Measurements from ENCODE around the gene SLC2A1.
A peak's percentile ranks its signal among the peaks of the same experiment; 100 is the strongest.

Gene SLC2A1

DNA sequence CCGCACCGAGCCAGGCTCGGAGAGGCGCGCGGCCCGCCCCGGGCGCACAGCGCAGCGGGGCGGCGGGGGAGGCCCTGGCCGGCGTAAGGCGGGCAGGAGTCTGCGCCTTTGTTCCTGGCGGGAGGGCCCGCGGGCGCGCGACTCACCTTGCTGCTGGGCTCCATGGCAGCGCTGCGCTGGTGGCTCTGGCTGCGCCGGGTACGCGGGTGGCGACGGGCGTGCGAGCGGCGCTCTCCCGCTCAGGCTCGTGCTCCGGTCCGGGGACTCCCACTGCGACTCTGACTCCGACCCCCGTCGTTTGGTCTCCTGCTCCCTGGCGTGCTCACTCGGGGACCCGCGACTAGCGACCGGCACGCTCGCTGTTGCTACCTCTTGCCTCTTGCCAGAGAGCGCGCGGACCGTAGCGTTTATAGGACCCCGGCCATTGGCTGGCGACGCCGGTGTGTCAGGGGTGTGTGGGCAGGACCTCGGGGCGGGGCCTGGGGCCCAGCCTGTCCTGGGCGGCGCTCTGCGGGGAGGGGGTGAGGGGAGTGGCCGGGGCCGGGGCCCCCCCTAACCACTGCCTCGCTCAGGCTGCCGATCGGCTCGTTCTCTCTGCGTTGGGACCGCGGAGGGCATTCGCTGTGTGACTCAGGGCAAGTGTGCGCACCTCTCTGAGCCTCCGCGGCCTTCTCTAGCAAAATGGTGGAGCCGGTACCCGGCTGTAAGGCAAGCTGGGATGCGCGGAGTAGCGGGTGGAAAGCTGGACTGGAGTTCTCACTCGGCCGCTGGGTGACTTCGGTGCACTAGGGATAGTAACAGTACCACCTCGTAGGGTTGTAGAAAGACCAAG lies at the start of gene SLC2A1:
SLC2A1 (minus strand) TSS at position 381 of the 832 bp plus-strand sequence; CDS start at position 164, 217 bp downstream.
- H3K4me1 Mint-ChIP-seq (ENCODE audit: low read depth), result peaks cover 47% of the 10 kb centered on the region
- H3K27ac Mint-ChIP-seq, result peak within 1 kb of the TSS; percentile 99
- H3K27me3 Mint-ChIP-seq (ENCODE audit: low read depth), result peaks cover 4% of the 10 kb centered on the region
- H3K36me3 Mint-ChIP-seq (ENCODE audit: low read depth), result peaks cover 26% of the 10 kb centered on the region
- no peaks in the 10 kb centered on the region for H3K9me3 Mint-ChIP-seq
- H3K4me3 Mint-ChIP-seq, result peak within 1 kb of the TSS; percentile 96

DNA sequence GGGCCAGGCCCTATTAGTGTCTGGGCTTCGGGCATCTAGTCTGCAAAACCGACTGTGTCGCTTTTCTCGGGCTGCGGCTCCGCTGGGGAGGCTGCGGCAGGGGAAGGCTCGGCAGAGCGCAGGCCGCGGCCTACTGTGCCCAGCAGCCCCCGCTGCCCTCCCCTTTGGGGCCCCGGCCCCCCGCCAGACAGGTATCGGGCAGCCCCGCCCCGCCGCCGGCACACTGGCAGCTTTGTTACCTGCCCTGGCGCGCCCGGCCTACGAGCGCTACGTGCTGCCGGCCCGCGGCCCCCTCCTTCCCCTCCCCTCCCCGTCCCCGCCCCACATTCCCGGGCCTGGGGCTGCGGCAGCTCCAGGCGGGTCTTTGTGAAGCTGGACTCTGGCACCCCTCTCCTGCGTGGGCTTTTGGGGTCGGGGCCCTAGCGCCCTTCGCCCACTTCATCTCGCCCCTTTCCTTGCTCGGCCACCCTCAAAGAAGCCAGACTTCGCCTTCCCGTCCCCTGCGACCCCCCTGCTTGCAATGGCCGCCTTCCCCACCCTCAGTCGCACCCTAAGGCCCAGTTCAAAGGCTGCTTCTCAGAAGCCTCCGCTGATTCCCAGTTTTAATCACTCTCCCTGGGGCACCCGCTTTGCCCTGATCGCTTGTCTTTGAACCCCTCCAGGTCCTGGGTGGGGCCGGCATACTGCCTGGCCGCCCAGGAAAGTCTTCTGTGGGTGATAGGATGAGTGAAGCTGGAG lies 48.9 kb upstream of the SLC2A1 start:
- no peak overlapping the region for H3K4me3 Mint-ChIP-seq
- H3K9me3 Mint-ChIP-seq, result no peaks in the 10 kb centered on the region
- H3K36me3 Mint-ChIP-seq (ENCODE audit: low read depth), result no peaks in the 10 kb centered on the region
- H3K27me3 Mint-ChIP-seq (ENCODE audit: low read depth), result peaks cover 9% of the 10 kb centered on the region
- no peaks in the 10 kb centered on the region for H3K4me1 Mint-ChIP-seq (ENCODE audit: low read depth)
- no peak overlapping the region for H3K27ac Mint-ChIP-seq

DNA sequence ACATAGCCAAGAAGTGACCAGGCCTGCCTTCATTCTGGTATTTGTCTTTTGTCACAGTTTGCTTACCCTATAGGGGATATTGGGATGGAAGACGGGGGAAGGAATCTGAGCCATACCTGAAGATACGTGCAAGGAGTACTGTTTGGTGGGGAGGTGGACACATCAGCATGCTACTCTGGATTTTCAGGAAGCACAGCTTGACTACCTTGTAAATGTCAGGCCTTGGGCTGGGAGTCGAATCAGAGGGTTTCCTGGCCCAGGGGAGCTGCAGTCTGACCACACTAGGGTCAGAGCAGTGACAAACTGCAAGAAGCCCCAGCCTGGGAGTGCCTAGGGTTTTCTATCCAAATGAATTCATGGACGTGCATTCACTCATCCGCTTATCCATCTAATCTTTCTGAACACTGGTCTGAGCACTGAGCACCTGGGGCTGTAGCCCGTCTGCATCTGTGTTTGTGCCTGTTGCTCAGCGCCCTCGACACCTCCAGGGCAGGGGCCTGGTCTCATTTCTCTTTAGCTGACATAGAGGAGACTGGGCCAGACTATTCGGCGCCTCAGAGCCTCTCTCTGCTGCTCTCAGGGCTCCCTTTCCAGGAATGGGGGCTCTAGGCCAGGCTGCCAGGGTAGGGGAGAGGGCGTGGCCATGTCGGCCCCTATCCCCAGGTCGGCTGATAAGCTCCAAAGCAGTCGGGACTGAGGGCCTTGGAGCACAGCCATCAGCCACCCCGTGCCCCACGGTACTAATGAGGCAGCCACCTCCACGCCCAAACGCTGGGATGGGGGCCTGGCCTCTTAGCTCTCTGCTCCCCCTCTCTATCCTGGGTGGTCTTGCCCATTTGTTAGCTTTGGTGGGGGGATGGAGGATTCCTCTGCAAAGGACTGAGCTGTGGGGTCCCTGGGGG lies 47.0 kb upstream of the SLC2A1 start:
- Mint-ChIP-seq H3K27ac (no peak overlapping the region), H3K36me3 (ENCODE audit: low read depth) (no peaks in the 10 kb centered on the region), H3K4me3 (no peak overlapping the region), H3K4me1 (ENCODE audit: low read depth) (peaks cover 2% of the 10 kb centered on the region), H3K27me3 (ENCODE audit: low read depth) (peaks cover 10% of the 10 kb centered on the region), H3K9me3 (no peaks in the 10 kb centered on the region)

DNA sequence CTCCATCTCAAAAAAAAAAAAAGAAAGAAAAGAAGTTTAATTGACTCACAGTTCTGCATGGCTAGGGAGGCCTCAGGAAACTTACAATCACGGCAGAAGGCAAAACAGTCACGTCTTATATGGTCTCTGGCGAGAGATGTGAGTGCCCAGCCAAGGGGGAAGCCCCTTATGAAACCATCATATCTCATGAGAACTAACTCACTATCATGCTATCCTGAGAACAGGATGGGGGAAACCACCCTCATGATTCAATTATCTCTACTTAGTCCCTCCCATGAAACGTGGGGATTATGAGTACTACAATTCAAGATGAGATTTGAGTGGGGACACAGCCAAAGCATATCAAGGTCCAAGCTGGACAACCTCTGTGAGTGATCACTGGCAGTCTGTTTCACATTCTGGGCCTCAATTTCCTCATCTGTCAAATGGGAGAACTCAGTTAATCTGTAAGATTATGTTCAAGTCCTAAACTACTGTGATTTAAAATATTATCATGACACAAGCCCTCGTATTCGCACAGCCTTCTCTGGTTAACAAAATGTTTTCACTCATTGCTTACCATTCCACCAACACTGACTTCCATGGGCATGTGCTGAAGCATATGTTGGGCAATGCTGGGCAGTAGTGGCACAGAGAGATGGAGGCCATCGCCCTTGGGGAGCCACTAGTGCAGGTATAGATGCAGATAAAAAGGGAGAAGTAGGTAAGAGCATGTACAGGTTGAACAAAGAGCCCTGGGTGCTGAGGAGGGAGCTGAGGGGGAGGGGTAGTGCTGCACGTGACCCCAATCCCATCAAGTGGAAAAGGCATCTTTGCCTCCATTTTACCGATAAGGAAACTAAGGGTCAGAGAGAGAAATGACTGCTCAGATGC lies 46.2 kb upstream of the SLC2A1 start:
- Mint-ChIP-seq H3K4me3 (no peak overlapping the region), H3K36me3 (ENCODE audit: low read depth) (no peaks in the 10 kb centered on the region), H3K27ac (no peak overlapping the region), H3K9me3 (no peaks in the 10 kb centered on the region), H3K4me1 (ENCODE audit: low read depth) (peaks cover 2% of the 10 kb centered on the region), H3K27me3 (ENCODE audit: low read depth) (peaks cover 5% of the 10 kb centered on the region)

DNA sequence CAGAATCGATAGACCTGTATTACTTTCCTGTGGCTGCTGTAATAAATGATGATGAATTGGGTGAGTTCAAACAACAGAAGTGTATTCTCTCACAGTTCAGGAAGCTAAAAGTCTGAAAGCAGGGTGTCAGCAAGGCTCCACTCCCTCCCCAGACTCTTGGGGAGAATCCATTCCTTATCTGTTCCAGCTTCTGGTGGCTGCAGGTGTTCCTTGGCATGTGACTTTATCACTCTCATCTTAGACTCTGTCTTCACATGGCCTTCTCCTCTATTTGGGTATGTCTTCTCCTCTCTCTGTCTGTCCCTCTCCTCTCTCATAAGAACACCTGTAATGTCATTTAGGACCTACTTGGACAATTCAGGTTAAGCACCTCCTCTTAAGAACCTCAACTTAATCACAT lies 44.1 kb upstream of the SLC2A1 start:
- Mint-ChIP-seq H3K4me3 (no peak overlapping the region), H3K9me3 (no peaks in the 10 kb centered on the region), H3K36me3 (ENCODE audit: low read depth) (no peaks in the 10 kb centered on the region), H3K4me1 (ENCODE audit: low read depth) (peaks cover 2% of the 10 kb centered on the region), H3K27me3 (ENCODE audit: low read depth) (peaks cover 5% of the 10 kb centered on the region), H3K27ac (no peak overlapping the region)

DNA sequence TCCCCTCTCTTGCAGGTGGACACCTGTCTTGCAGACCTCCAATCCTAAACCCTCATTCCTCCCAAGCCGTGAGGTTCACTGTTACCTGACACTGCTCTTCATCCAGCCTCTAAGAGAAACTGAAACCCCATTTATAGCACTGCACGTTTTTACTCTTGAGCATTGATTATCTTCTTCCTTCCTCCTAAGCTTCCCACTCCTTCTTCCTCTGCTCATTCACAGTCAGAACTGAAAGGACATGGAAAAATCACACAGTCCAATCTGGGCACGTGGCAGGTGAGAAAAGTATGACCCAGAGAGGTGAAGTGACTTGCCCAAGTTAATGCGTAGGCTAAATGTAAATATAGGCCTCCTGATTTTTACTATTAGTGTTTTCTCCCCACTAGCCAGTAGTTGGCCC lies 43.4 kb upstream of the SLC2A1 start:
- H3K4me3 Mint-ChIP-seq, result no peak overlapping the region
- H3K27me3 Mint-ChIP-seq (ENCODE audit: low read depth), result peaks cover 5% of the 10 kb centered on the region
- no peaks in the 10 kb centered on the region for H3K36me3 Mint-ChIP-seq (ENCODE audit: low read depth)
- no peak overlapping the region for H3K27ac Mint-ChIP-seq
- peaks cover 2% of the 10 kb centered on the region for H3K4me1 Mint-ChIP-seq (ENCODE audit: low read depth)
- H3K9me3 Mint-ChIP-seq, result no peaks in the 10 kb centered on the region

DNA sequence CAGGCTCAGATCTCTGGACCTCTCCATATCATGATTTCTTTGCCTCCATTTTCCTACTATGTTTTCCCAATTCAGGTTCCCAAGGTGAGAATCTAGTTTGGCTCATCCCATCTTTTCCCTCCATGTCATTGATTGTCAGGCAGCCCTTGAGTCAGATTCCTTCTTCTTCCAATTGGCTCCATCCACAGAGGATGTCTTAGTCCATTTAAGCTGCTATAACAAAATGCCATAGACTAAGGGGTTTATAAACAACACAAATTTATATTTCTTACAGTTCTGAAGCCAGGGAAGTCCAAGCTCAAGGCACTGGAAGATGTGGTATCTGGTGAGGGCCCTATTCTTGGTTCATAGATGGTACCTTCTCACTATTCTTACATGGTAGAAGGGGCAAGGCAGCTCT lies 42.8 kb upstream of the SLC2A1 start:
- Mint-ChIP-seq H3K27ac (no peak overlapping the region), H3K9me3 (no peaks in the 10 kb centered on the region), H3K4me3 (no peak overlapping the region), H3K36me3 (ENCODE audit: low read depth) (no peaks in the 10 kb centered on the region), H3K27me3 (ENCODE audit: low read depth) (peaks cover 5% of the 10 kb centered on the region), H3K4me1 (ENCODE audit: low read depth) (peaks cover 2% of the 10 kb centered on the region)

DNA sequence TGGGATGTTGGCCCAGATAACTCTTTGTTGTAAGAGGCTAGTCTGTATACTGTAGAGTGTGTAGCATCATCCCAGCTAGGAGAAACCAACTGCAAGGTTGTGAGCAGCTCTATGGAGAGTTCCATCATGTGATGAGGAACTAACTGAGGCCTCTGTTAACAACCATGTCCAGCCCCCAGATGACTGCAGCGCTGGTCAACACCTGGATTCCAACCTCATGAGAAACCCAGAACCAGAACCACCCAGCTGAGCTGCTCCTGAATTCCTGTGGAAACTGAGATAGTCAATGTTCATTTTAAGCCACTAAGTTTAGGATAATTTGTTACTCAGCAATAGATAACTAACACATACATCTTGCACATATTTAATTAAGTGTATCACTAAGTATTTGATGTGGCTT lies 41.6 kb upstream of the SLC2A1 start:
- H3K27me3 Mint-ChIP-seq (ENCODE audit: low read depth), result peaks cover 5% of the 10 kb centered on the region
- H3K27ac Mint-ChIP-seq, result no peak overlapping the region
- no peaks in the 10 kb centered on the region for H3K36me3 Mint-ChIP-seq (ENCODE audit: low read depth)
- H3K4me3 Mint-ChIP-seq, result no peak overlapping the region
- H3K4me1 Mint-ChIP-seq (ENCODE audit: low read depth), result peaks cover 2% of the 10 kb centered on the region
- no peaks in the 10 kb centered on the region for H3K9me3 Mint-ChIP-seq

DNA sequence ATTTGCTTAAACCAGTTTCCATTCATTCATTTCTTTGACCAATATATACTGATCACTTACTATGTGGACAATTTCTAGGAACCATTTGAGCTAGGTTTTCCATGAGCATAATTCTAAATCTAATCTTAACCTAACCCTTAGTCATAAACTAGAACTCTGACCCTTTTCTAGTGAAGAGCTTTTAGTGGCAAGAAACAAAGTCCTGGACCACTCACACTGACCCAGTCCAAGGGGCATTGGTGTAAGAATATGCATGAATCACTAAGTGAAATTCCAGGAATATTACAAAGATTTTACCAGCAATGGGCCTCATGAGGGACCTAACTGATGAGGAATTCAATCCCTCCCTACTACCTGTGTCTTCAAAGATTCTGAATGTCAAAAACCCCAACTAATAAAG lies 40.6 kb upstream of the SLC2A1 start:
- H3K36me3 Mint-ChIP-seq (ENCODE audit: low read depth), result no peaks in the 10 kb centered on the region
- no peak overlapping the region for H3K27ac Mint-ChIP-seq
- H3K4me1 Mint-ChIP-seq (ENCODE audit: low read depth), result peaks cover 2% of the 10 kb centered on the region
- H3K4me3 Mint-ChIP-seq, result no peak overlapping the region
- peaks cover 5% of the 10 kb centered on the region for H3K27me3 Mint-ChIP-seq (ENCODE audit: low read depth)
- H3K9me3 Mint-ChIP-seq, result no peaks in the 10 kb centered on the region

DNA sequence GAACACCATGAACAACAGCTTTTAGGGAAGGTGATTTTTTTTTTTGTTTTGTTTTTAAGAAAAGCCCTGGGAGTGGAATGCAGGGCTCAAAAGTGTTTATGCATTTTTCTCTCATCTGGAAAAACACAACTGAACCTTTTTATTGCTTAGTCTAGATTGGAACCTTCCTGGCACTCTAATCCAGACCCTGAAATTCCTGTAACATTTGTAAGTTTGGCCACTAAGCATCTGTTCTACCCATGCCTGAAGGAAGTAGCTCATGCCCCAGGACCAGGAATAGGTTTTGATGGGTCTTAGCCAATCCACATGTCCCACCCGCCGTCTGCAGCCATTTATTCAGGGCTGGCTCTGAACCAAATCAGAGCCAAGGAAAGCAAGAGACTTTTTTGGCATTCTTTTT lies 39.7 kb upstream of the SLC2A1 start:
- Mint-ChIP-seq H3K4me3 (no peak overlapping the region), H3K27ac (no peak overlapping the region), H3K27me3 (ENCODE audit: low read depth) (peaks cover 5% of the 10 kb centered on the region), H3K4me1 (ENCODE audit: low read depth) (peaks cover 2% of the 10 kb centered on the region), H3K36me3 (ENCODE audit: low read depth) (no peaks in the 10 kb centered on the region), H3K9me3 (no peaks in the 10 kb centered on the region)

DNA sequence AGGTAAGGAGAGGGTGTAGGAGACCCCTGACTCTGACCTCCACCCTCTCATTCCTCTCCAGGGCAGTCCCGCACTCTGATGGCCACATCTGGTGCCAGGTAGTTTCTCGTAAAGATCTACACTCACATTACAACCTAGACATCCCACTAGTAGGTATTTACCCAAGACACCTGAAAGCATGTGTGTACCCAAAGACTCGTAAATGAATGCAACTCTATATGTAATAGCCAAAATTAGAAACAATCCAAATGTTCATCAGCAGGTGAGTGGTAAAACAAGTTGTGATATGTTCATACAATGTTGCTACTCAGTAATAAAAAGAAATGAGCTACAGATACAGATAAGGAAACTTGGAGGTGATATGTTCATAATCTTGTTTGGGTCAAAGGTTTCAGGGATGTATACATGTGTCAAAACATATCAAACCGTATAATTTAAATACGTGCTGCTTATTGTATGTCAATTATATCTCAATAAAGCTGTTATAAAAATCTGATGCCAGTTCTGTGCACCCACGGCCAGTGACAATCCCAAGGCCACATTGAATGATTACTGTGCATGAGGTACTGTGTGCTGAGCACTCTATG lies 37.8 kb upstream of the SLC2A1 start:
- no peaks in the 10 kb centered on the region for H3K4me1 Mint-ChIP-seq (ENCODE audit: low read depth)

DNA sequence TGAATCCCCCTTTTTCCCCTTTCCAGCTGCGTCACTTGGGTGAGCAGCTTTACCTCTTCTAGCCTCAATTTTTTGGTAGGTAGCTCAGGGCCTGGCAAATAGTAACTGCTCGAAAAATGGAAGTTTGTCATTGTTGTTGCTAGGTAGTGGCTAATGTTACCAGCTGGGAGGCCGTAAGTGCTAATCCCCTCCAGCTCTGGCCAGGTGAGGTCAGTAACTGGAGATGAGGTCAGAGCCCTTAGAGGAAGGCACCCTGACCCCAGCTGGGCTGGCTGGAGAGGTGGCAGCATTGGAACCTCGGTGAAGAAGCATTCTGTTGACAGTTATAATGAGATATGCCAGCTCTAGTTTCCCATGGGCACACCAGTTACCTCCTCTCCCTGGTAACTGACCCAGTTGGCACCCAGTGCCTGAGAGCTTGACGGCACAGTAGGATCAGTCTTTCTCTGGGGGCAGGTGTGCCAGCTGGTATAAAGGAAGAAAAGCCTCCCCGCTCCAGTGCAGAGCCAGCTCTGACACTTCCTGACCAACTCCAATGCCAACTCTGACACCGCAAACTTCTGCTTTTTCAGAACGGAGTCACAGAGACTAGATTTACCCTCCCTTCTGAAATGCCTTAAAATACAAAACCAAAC lies 35.0 kb upstream of the SLC2A1 start:
- Mint-ChIP-seq H3K4me3 (no peak overlapping the region), H3K36me3 (ENCODE audit: low read depth) (no peaks in the 10 kb centered on the region), H3K4me1 (ENCODE audit: low read depth) (no peaks in the 10 kb centered on the region), H3K9me3 (no peaks in the 10 kb centered on the region), H3K27ac (no peak overlapping the region), H3K27me3 (ENCODE audit: low read depth) (no peaks in the 10 kb centered on the region)

More for the DNA sequence above, 37.8 kb upstream of the SLC2A1 start:
- no peak overlapping the region for H3K27ac Mint-ChIP-seq
- H3K27me3 Mint-ChIP-seq (ENCODE audit: low read depth), result peaks cover 5% of the 10 kb centered on the region
- H3K9me3 Mint-ChIP-seq, result no peaks in the 10 kb centered on the region
- no peak overlapping the region for H3K4me3 Mint-ChIP-seq
- H3K36me3 Mint-ChIP-seq (ENCODE audit: low read depth), result no peaks in the 10 kb centered on the region

DNA sequence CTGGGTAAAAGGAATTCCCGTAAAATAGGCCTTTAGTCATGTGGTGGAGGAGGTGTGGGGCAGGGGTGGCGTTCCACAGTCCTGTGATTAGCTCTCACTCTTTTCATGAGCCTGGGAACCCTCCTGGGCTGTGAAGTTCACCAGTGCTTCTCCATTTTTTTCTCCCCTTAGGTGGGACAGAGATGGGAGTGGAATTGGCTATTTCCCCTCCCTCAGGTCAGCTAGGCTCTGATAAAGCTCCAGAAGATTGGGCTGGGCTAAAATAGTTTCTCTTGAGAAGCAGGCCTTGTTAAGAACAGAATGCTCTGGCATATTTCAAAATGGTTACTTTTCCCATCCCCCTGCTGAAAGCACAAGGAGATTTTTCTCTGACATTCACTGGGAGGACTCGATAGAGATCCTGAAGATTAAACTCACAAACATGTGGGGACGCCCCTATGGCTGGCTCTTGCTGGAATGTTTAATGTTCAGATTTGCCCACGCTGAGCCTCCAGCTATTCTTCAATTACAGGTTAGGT lies 33.4 kb upstream of the SLC2A1 start:
- H3K36me3 Mint-ChIP-seq (ENCODE audit: low read depth), result no peaks in the 10 kb centered on the region
- H3K4me3 Mint-ChIP-seq, result no peak overlapping the region
- no peaks in the 10 kb centered on the region for H3K4me1 Mint-ChIP-seq (ENCODE audit: low read depth)
- no peak overlapping the region for H3K27ac Mint-ChIP-seq
- H3K27me3 Mint-ChIP-seq (ENCODE audit: low read depth), result no peaks in the 10 kb centered on the region
- no peaks in the 10 kb centered on the region for H3K9me3 Mint-ChIP-seq

Measured in T-helper 1 cell treated with Interleukin-12 subunit alpha and Interleukin-12 subunit beta and Interleukin-4 antibody, amounts not matched to agents 30 μg/mL and 1 μg/mL, for 36 hours (primary cell).